A549 (cell line): ENCODE data around the gene INVS. TPM values are rescaled to one million over a fixed set of nuclear protein-coding genes. Genes with fewer than 3 reads are reported as not detected.

ENCODE experiments used
- ATAC-seq, 2 experiments: fragments of 200-7000 bp in 1 of 2; fragments of >200 bp in 1 of 2; cut with Nextera tagmentation in 1 of 2; cut with Tn5 transposase in 1 of 2; 3 replicates each; pipeline versions ENCODE4 v1.8.0 to v1.9.1; 2018 to 2020; ENCODE audit warnings: mild to moderate bottlenecking in 1 of 2, moderate library complexity in 1 of 2
- CTCF ChIA-PET: fragments of 300-600 bp; sonication (Branson Sonifier 250); formaldehyde crosslinking; extraction: SDS; loops from one replicate; lab custom pipeline; 2021; ENCODE audit warnings: antibody characterized with exemption, inconsistent platforms; lab: Yijun Ruan, JAX
- POLR2A ChIA-PET: fragments of 350-600 bp; formaldehyde crosslinking; extraction: SDS; loops from one replicate; lab custom pipeline; 2021; ENCODE audit warnings: antibody characterized with exemption, inconsistent platforms; lab: Yijun Ruan, JAX
- DNase-seq, 2 experiments: peaks; one replicate each; pipeline versions ENCODE4 v3.0.0 to v3.0.0-alpha.2; 2011 to 2016; ENCODE audit warnings: low read depth in 1 of 2, low spot score in 1 of 2
- FAIRE-seq: peaks from 2 replicates; lab custom pipeline; 2011; peaks lifted over from hg19 to GRCh38; lab: Jason Lieb, UNC
- H3K27ac ChIP-seq, 2 experiments: fragments of >200 bp; sonication (Bioruptor Twin); formaldehyde crosslinking; 3 replicates each; pipeline ENCODE4 v1.5.1; 2016 to 2017
- H3K4me1 ChIP-seq: fragments of >200 bp; sonication (Bioruptor Twin); formaldehyde crosslinking; 3 replicates; pipeline ENCODE4 v1.6.1; 2016
- H3K4me2 ChIP-seq: fragments of >200 bp; sonication (Bioruptor Twin); formaldehyde crosslinking; 3 replicates; pipeline ENCODE4 v1.6.1; 2016
- H3K4me3 ChIP-seq: fragments of >200 bp; sonication (Bioruptor Twin); formaldehyde crosslinking; 3 replicates; pipeline ENCODE4 v1.5.1; 2016
- H3K9me3 ChIP-seq: fragments of >200 bp; sonication (Bioruptor Twin); formaldehyde crosslinking; 3 replicates; pipeline ENCODE4 v1.6.1; 2016
- BCL3 ChIP-seq: fragments of >200 bp; sonication (Bioruptor Twin); formaldehyde crosslinking; IDR thresholded peaks from 3 replicates; pipeline ENCODE4 v1.6.1; 2016
- BHLHE40 ChIP-seq: IDR thresholded peaks from 2 replicates; pipeline ENCODE4 v1.6.1; 2012; ENCODE audit warnings: low read depth, low read length, inconsistent platforms
- CBX8 ChIP-seq: fragments of 200-600 bp; sonication (generic); IDR thresholded peaks from 2 replicates; pipeline ENCODE4 v1.6.1; 2016
- CHD4 ChIP-seq: fragments of 200-600 bp; sonication (generic); IDR thresholded peaks from 2 replicates; pipeline ENCODE4 v1.6.1; 2016; ENCODE audit warnings: antibody characterized with exemption, mild to moderate bottlenecking, borderline replicate concordance
- EP300 ChIP-seq, 2 experiments: fragments of >200 bp; sonication (Bioruptor Twin); formaldehyde crosslinking; IDR thresholded peaks; 2 replicates in 1 of 2; 3 replicates in 1 of 2; pipeline ENCODE4 v1.6.1; 2016 to 2017
- ESRRA ChIP-seq: fragments of 150-350 bp; IDR thresholded peaks from 2 replicates; pipeline ENCODE4 v1.6.1; 2014; ENCODE audit warnings: mild to moderate bottlenecking, low read length, borderline replicate concordance
- FOXS1 ChIP-seq: fragments of 250-450 bp; sonication (Bioruptor Pico); IDR thresholded peaks from 2 replicates; pipeline ENCODE4 v1.5.0; 2020; ENCODE audit warnings: mild to moderate bottlenecking, moderate library complexity
- HOXA7 ChIP-seq: fragments of 250-450 bp; sonication (Bioruptor Pico); IDR thresholded peaks from 2 replicates; pipeline ENCODE4 v1.5.0; 2020; ENCODE audit warnings: mild to moderate bottlenecking, moderate library complexity
- HOXB5 ChIP-seq: fragments of 250-450 bp; sonication (Bioruptor Pico); IDR thresholded peaks from 2 replicates; pipeline ENCODE4 v1.5.0; 2020; ENCODE audit warnings: mild to moderate bottlenecking, moderate library complexity
- JUN ChIP-seq, 2 experiments: fragments of >200 bp; sonication (Bioruptor Twin); formaldehyde crosslinking; IDR thresholded peaks; 2 replicates in 1 of 2; 3 replicates in 1 of 2; pipeline ENCODE4 v1.6.1; 2016 to 2017
- KDM1A ChIP-seq: fragments of 200-600 bp; sonication (generic); IDR thresholded peaks from 2 replicates; pipeline ENCODE4 v1.6.1; 2016; ENCODE audit warnings: low read depth, mild to moderate bottlenecking
- KDM5A ChIP-seq: fragments of 200-600 bp; sonication (generic); IDR thresholded peaks from 2 replicates; pipeline ENCODE4 v1.6.1; 2016; ENCODE audit warnings: antibody characterized with exemption, mild to moderate bottlenecking
- MAFK ChIP-seq: fragments of 450-650 bp; IDR thresholded peaks from 2 replicates; pipeline ENCODE4 v1.6.1; 2014; ENCODE audit not compliant: partially characterized antibody
- NPAS2 ChIP-seq: fragments of 250-450 bp; sonication (Bioruptor Pico); IDR thresholded peaks from 2 replicates; pipeline ENCODE4 v1.8.0; 2022; ENCODE audit warnings: mild to moderate bottlenecking, moderate library complexity, borderline replicate concordance
- PBX3 ChIP-seq: IDR thresholded peaks from 2 replicates; pipeline ENCODE4 v1.6.1; 2012
- PHF8 ChIP-seq: fragments of 200-600 bp; sonication (generic); IDR thresholded peaks from 2 replicates; pipeline ENCODE4 v1.6.1; 2016; ENCODE audit warnings: low read depth, mild to moderate bottlenecking, antibody characterized with exemption, moderate library complexity, borderline replicate concordance
- RARB ChIP-seq: fragments of 250-450 bp; sonication (Bioruptor Pico); IDR thresholded peaks from 2 replicates; pipeline ENCODE4 v1.8.0; 2021; ENCODE audit warnings: mild to moderate bottlenecking, moderate library complexity
- RNF2 ChIP-seq: fragments of 200-600 bp; sonication (generic); IDR thresholded peaks from 2 replicates; pipeline ENCODE4 v1.6.1; 2016; ENCODE audit warnings: low read depth, mild to moderate bottlenecking, antibody characterized with exemption, moderate library complexity, borderline replicate concordance
- ZFP36 ChIP-seq: fragments of 450-650 bp; IDR thresholded peaks from 2 replicates; pipeline ENCODE4 v1.6.1; 2014; ENCODE audit warnings: borderline replicate concordance; ENCODE audit not compliant: partially characterized antibody
- WGBS: methylation state at CpG from one replicate; pipeline ENCODE4 v1.1.6; 2017; ENCODE audit errors: missing lambda C conversion rate; 5-methylcytosine and 5-hydroxymethylcytosine counted together
- polyA plus RNA-seq, 4 experiments: library from polyadenylated mRNA; depleted of rRNA in 3 of 4; stranded (reverse); fragments of >200 nt; fragmentation: RNase III in 1 of 4; extraction: RNeasy Plus Mini Kit Qiagen cat#74134 plus additional on column Dnase treatment in 1 of 4; gene quantifications; 2 replicates in 3 of 4; 3 replicates in 1 of 4; pipeline ENCODE4 v1.2.3, GENCODE V29; 2011 to 2017
- TF ChIP-seq, protein P1 (sequence below): IDR thresholded peaks from 2 replicates; pipeline ENCODE4 v1.6.1; 2012; ENCODE audit warnings: low read depth, borderline replicate concordance
- TF ChIP-seq, protein P2 (sequence below): fragments of 200-600 bp; sonication (generic); IDR thresholded peaks from 2 replicates; pipeline ENCODE4 v1.6.1; 2016; ENCODE audit warnings: antibody characterized with exemption, mild to moderate bottlenecking, moderate library complexity

INVS gene
- polyA plus RNA-seq, 2 of the 4 experiments (the other 2 are of a cell fraction): 11.9 to 30.6 TPM

GRCh38 chr9:100309992-100310391, 210.9 kb downstream of the INVS start (continued):
- no peak for TF ChIP-seq FOXS1
- TF ChIP-seq PBX3: no peak
- TF ChIP-seq HOXB5 (CRISPR knock-in tag): no peak
- no peak for TF ChIP-seq PHF8
- no peak for TF ChIP-seq RNF2

DNA sequence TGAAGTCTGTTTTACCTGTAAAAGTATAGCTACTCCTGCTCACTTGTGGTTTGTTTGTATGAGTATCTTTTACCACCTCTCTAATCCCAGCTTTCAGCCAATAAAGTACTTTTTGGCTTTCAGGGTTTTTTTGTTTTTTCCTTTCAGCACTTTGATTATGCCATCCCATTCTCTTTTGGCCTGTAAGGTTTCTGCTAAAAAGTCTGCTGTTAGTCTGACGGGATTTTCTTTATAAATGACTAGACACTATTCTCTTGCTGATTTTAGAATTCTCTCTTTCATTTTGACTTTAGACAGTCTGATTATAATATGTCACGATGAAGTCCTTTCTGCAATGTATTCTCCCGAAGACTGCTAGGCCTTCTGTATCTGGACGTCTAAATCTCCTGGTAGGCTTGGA, 216.5 kb downstream of the INVS start:
- Histone ChIP-seq H3K4me1 (no peaks in the 10 kb centered on the region), H3K4me3 (no peak overlapping the region), H3K9me3 (peaks cover 13% of the 10 kb centered on the region), H3K4me2 (no peak overlapping the region), H3K27ac (no peak overlapping the region)
- no peak for DNase-seq
- CTCF ChIA-PET: interaction anchor here (0.8 kb wide), 1 partner anchor 36 kb away, joined by 3 read pairs; no protein-coding TSS in a partner anchor
- FAIRE-seq: no peak
- POLR2A ChIA-PET: no interaction called here
- TF ChIP-seq PHF8: no peak
- no peak for TF ChIP-seq KDM5A
- no peak for TF ChIP-seq ESRRA
- TF ChIP-seq HOXA7 (CRISPR knock-in tag): no peak
- no peak for TF ChIP-seq ZFP36
- no peak for TF ChIP-seq JUN (IDR thresholded peaks at IDR 0.05)
- no peak for TF ChIP-seq CBX8
- TF ChIP-seq, protein P1, sequence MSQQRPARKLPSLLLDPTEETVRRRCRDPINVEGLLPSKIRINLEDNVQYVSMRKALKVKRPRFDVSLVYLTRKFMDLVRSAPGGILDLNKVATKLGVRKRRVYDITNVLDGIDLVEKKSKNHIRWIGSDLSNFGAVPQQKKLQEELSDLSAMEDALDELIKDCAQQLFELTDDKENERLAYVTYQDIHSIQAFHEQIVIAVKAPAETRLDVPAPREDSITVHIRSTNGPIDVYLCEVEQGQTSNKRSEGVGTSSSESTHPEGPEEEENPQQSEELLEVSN: no peak
- no peak for TF ChIP-seq BCL3
- no peak for TF ChIP-seq BHLHE40
- TF ChIP-seq FOXS1: no peak
- TF ChIP-seq EP300 (IDR thresholded peaks at IDR 0.05): no peak
- TF ChIP-seq, protein P2, sequence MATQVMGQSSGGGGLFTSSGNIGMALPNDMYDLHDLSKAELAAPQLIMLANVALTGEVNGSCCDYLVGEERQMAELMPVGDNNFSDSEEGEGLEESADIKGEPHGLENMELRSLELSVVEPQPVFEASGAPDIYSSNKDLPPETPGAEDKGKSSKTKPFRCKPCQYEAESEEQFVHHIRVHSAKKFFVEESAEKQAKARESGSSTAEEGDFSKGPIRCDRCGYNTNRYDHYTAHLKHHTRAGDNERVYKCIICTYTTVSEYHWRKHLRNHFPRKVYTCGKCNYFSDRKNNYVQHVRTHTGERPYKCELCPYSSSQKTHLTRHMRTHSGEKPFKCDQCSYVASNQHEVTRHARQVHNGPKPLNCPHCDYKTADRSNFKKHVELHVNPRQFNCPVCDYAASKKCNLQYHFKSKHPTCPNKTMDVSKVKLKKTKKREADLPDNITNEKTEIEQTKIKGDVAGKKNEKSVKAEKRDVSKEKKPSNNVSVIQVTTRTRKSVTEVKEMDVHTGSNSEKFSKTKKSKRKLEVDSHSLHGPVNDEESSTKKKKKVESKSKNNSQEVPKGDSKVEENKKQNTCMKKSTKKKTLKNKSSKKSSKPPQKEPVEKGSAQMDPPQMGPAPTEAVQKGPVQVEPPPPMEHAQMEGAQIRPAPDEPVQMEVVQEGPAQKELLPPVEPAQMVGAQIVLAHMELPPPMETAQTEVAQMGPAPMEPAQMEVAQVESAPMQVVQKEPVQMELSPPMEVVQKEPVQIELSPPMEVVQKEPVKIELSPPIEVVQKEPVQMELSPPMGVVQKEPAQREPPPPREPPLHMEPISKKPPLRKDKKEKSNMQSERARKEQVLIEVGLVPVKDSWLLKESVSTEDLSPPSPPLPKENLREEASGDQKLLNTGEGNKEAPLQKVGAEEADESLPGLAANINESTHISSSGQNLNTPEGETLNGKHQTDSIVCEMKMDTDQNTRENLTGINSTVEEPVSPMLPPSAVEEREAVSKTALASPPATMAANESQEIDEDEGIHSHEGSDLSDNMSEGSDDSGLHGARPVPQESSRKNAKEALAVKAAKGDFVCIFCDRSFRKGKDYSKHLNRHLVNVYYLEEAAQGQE: no peak
- no peak for TF ChIP-seq NPAS2
- no peak for TF ChIP-seq MAFK
- TF ChIP-seq CHD4: no peak
- no peak for TF ChIP-seq RARB (CRISPR knock-in tag)
- no peak for TF ChIP-seq KDM1A
- ATAC-seq: no peak
- 91% methylated on average over 4 of the region's 4 CpGs for WGBS
